ENCODE data around the gene BEST4. TPM values are rescaled to one million over a fixed set of nuclear protein-coding genes. Genes with fewer than 3 reads are reported as not detected.

Gene BEST4
- total and polyA plus RNA-seq, 2 donors (not counting 3 experiments of a cell fraction or from before 2014, with no cell fraction given), result 0.21 TPM; not detected in 1

DNA sequence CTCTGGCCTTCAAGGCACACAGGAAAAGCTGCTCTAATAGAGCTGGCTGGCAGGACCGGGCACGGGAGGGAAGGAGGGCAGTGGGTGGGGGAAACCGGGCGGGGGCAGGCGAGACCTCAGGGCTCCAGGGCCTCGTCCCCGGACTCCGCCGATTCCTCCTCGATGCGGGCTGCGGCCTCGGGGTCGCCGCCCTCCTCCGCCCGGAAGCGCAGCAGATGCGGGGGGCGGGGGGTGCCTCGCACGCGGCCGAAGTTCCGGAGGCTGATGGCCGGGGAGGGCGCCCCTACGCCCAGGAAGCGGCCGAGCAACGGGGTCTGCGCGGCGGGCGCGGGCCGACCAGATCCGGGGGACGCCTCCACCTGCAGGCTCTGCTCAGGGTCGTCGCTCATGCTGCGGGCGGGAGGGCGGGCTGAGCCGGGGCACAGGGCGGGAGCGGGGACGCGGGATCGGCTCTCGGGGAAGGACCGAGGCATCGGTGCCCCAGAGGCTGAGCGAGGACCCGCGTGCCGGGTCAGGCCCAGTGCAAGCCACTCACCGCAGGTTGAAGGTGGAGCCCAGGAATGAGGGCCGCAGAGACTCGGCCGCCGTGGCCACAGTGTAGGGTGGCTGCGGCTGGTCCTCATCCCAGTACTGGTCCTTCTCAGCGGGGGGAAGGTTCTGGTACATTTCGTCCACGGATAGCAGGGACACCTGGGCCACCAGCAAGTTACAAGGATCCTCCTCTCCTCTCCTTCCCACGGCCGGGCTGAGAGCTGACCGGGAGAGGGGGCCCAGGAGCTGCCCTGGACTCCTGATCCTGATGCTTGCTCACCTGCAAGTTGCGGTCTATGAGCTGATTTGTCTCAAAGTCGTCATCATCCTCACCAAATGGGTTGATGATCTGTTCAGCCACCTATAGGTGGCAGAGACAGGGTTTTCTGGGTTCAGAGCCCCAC, 3.6 kb downstream of the BEST4 start:
- H3K36me3 ChIP-seq (ENCODE audit: control insufficient read depth in 2 of 2, extremely low read depth in 1 of 2, insufficient read depth in 2 of 2, low read length in 2 of 2), result no peaks in the 10 kb centered on the region
- peaks cover 10% of the 10 kb centered on the region for H3K4me1 ChIP-seq (ENCODE audit: control insufficient read depth, extremely low read depth, insufficient read depth, low read length)
- no peak overlapping the region for H3K9ac ChIP-seq (replicated peaks; ENCODE audit: extremely low read depth, insufficient read depth, low read length)
- no peak overlapping the region for H3K27ac ChIP-seq (ENCODE audit: insufficient read depth, low read depth, low read length)
- no TSS peak for BruUV-seq (replicated peaks)
- DNase-seq (ENCODE audit: low read depth, low spot score) (no peak), FAIRE-seq (no peak)
- CTCF ChIA-PET, result interaction anchor here (0.6 to 1.9 kb wide), 6 partner anchors 9 to 1095 kb away, joined by 3 to 4 read pairs (median 4); partner anchors contain the start of genes HECTD3, PLK3 and RNU5D-1
- H2AFZ ChIP-seq (ENCODE audit: low read depth, low read length), result peak overlapping the region; percentile 5
- no peak overlapping the region for H3K4me2 ChIP-seq (ENCODE audit: insufficient read depth, low read length)
- no peaks in the 10 kb centered on the region for H3K9me3 ChIP-seq (replicated peaks; ENCODE audit: control insufficient read depth, insufficient read depth, low read length)
- H3K79me2 ChIP-seq (ENCODE audit: control insufficient read depth, insufficient read depth, low read length), result no peaks in the 10 kb centered on the region
- H4K20me1 ChIP-seq (replicated peaks; ENCODE audit: control insufficient read depth, extremely low read depth, insufficient read depth, low read length), result no peaks in the 10 kb centered on the region
- no peaks in the 10 kb centered on the region for H3K9me1 ChIP-seq (replicated peaks; ENCODE audit: control insufficient read depth, extremely low read depth, insufficient read depth, low read length)
- POLR2A ChIA-PET, result interaction anchor here (0.7 to 1.2 kb wide), 3 partner anchors 8 to 35 kb away, joined by 3 to 4 read pairs (median 4); partner anchors contain the start of gene RPS8
- no peaks in the 10 kb centered on the region for H3K27me3 ChIP-seq (ENCODE audit: control insufficient read depth in 2 of 2, insufficient read depth in 2 of 2, low read length in 2 of 2)
- H3K4me3 ChIP-seq (replicated peaks in 1 of 3; ENCODE audit: insufficient read depth in 1 of 3, low read depth in 1 of 3, low read length in 3 of 3), result peak overlapping the region in 1 of 3 experiments; percentile 30
- dilution Hi-C loops (cut with MboI; ENCODE audit: extremely low pct_ligation_motif_present, low sequenced_read_pairs), result no loop called here
- intact Hi-C loops (cut with micrococcal nuclease), result no loop called here
- TF ChIP-seq, protein P1, sequence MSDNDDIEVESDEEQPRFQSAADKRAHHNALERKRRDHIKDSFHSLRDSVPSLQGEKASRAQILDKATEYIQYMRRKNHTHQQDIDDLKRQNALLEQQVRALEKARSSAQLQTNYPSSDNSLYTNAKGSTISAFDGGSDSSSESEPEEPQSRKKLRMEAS (IDR thresholded peaks at IDR 0.05; ENCODE audit: insufficient read depth, insufficient read length), result no peak
- TF ChIP-seq POLR2A (IDR thresholded peaks at IDR 0.05; ENCODE audit: low read depth, low read length), result no peak
- no peak for TF ChIP-seq FOS (IDR thresholded peaks at IDR 0.05; ENCODE audit: borderline replicate concordance, insufficient read depth, low read length)
- TF ChIP-seq MYC (IDR thresholded peaks at IDR 0.05; ENCODE audit: low read depth, low read length), result no peak
- TF ChIP-seq EZH2 (IDR thresholded peaks at IDR 0.05; ENCODE audit: borderline replicate concordance, low read depth, low read length, severe bottlenecking), result no peak
- no peak for TF ChIP-seq GATA2 (IDR thresholded peaks at IDR 0.05; ENCODE audit: insufficient read depth, insufficient read length, low read depth, low read length)
- TF ChIP-seq, protein P2, sequence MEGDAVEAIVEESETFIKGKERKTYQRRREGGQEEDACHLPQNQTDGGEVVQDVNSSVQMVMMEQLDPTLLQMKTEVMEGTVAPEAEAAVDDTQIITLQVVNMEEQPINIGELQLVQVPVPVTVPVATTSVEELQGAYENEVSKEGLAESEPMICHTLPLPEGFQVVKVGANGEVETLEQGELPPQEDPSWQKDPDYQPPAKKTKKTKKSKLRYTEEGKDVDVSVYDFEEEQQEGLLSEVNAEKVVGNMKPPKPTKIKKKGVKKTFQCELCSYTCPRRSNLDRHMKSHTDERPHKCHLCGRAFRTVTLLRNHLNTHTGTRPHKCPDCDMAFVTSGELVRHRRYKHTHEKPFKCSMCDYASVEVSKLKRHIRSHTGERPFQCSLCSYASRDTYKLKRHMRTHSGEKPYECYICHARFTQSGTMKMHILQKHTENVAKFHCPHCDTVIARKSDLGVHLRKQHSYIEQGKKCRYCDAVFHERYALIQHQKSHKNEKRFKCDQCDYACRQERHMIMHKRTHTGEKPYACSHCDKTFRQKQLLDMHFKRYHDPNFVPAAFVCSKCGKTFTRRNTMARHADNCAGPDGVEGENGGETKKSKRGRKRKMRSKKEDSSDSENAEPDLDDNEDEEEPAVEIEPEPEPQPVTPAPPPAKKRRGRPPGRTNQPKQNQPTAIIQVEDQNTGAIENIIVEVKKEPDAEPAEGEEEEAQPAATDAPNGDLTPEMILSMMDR (IDR thresholded peaks at IDR 0.05; ENCODE audit: extremely low read depth in 1 of 2, insufficient read depth in 1 of 2, low read depth in 1 of 2, low read length in 2 of 2), result no peak
- no peak for TF ChIP-seq POLR2AphosphoS5 (IDR thresholded peaks at IDR 0.05; ENCODE audit: insufficient read depth, low read depth, low read length)
- TF ChIP-seq JUN (IDR thresholded peaks at IDR 0.05; ENCODE audit: borderline replicate concordance, insufficient read depth, insufficient read length, low read depth), result no peak

Measured in endothelial cell of umbilical vein (primary cell).